NCI-H526 (cell line): ENCODE results near the gene ZNF226.
"Not testable (repeated sequence)": the region's sequence is repeated elsewhere in the genome, so short reads cannot be mapped to it uniquely, and the experiment has no call there.

ENCODE experiments used
- DNase-seq, 2 experiments: peaks; one replicate each; lab custom pipeline; 2025; lab: John Stamatoyannopoulos, UW

The ZNF226 gene

GRCh38 chr19:44164673-44165512 is at the start of gene ZNF226:
Gene ZNF226, plus strand, starts transcription at chr19:44165100. Its CDS starts 4,981 bp downstream, at chr19:44170081.
- DNase-seq: peak; percentile 97 to 99

- not testable (repeated sequence) for DNase-seq
Measured at GRCh38 chr19:44121162-44121561, 43.7 kb upstream of the ZNF226 start.

- no peak for DNase-seq
Measured at GRCh38 chr19:44131955-44132354, 32.9 kb upstream of the ZNF226 start.

GRCh38 chr19:44141191-44142058 is 23.5 kb upstream of the ZNF226 start, which contains the start of gene ZNF234:
Gene ZNF234, plus strand, starts transcription at chr19:44141554. Its CDS starts 3,079 bp downstream, at chr19:44144633.
- peak; percentile 80 to 91 for DNase-seq

GRCh38 chr19:44142059-44142433 is 22.9 kb upstream of the ZNF226 start:
- DNase-seq: peak in 1 of 2 experiments; percentile 33

GRCh38 chr19:44149776-44150175 is 15.1 kb upstream of the ZNF226 start:
- no peak for DNase-seq

GRCh38 chr19:44151491-44151890 is 13.4 kb upstream of the ZNF226 start:
- no peak for DNase-seq

GRCh38 chr19:44156475-44156874 is 8.4 kb upstream of the ZNF226 start:
- DNase-seq: no peak

GRCh38 chr19:44163789-44164188 is 1.1 kb upstream of the ZNF226 start:
- no peak for DNase-seq

- DNase-seq: no peak
Measured at GRCh38 chr19:44164327-44164672, 600 bp upstream of the ZNF226 start.

- not testable (repeated sequence) for DNase-seq
Measured at GRCh38 chr19:44170660-44171059, 5.8 kb downstream of the ZNF226 start.

- no peak for DNase-seq
Measured at GRCh38 chr19:44176590-44176989, 11.7 kb downstream of the ZNF226 start.

- no peak for DNase-seq
Measured at GRCh38 chr19:44180968-44181367, 16.1 kb downstream of the ZNF226 start.

- DNase-seq: no peak
Measured at GRCh38 chr19:44182145-44182544, 17.2 kb downstream of the ZNF226 start.

GRCh38 chr19:44190020-44190419 is 25.1 kb downstream of the ZNF226 start:
- DNase-seq: no peak

- DNase-seq: no peak
Measured at GRCh38 chr19:44192127-44192526, 27.2 kb downstream of the ZNF226 start.

GRCh38 chr19:44196772-44197171 is 31.9 kb downstream of the ZNF226 start:
- DNase-seq: no peak

- DNase-seq: no peak
Measured at GRCh38 chr19:44202470-44202869, 37.6 kb downstream of the ZNF226 start.

- DNase-seq: no peak
Measured at GRCh38 chr19:44202974-44203373, 38.1 kb downstream of the ZNF226 start.

GRCh38 chr19:44203877-44204276 is 39.0 kb downstream of the ZNF226 start:
- DNase-seq: not testable (repeated sequence)

- no peak for DNase-seq
Measured at GRCh38 chr19:44204772-44205171, 39.9 kb downstream of the ZNF226 start.

GRCh38 chr19:44207126-44207803 is 42.4 kb downstream of the ZNF226 start:
- DNase-seq: peak; percentile 90 to 95
